Peyer's patch (tissue), 4 donors: ENCODE results near the gene MYMK. TPM values are rescaled to one million over a fixed set of nuclear protein-coding genes. Genes with fewer than 3 reads are reported as not detected.

Experiments used
- DNase-seq, 3 donors: peaks; one replicate each; pipeline ENCODE4 v3.0.0-alpha.2; 2017 to 2019
- H3K27ac ChIP-seq, 4 donors: fragments of 200-600 bp; sonication (generic); one replicate each; pipeline ENCODE4 v1.5.1; 2016 to 2019
- H3K27me3 ChIP-seq, 2 donors: fragments of 200-600 bp; sonication (generic); one replicate each; pipeline ENCODE4 v1.5.1; 2019
- H3K36me3 ChIP-seq, 3 donors: fragments of 200-600 bp; sonication (generic); one replicate each; pipeline ENCODE4 v1.5.1; 2016 to 2019
- H3K4me1 ChIP-seq, 4 donors: fragments of 200-600 bp; sonication (generic); one replicate each; pipeline ENCODE4 v1.5.1; 2016 to 2019
- H3K4me3 ChIP-seq, 4 donors: fragments of 200-600 bp; sonication (generic); 1 replicate in 3 of 4; 2 replicates in 1 of 4; pipeline ENCODE4 v1.5.1; 2016 to 2019; ENCODE audit warnings: mild to moderate bottlenecking in 1 of 4
- H3K9me3 ChIP-seq, 4 donors: fragments of 200-600 bp; sonication (generic); one replicate each; pipeline ENCODE4 v1.5.1; 2016 to 2019; ENCODE audit warnings: mild to moderate bottlenecking in 1 of 4
- POLR2A ChIP-seq, 2 donors: fragments of 450-650 bp; IDR thresholded peaks; one replicate each; pipeline ENCODE4 v1.5.1; 2017; ENCODE audit warnings: antibody characterized with exemption in 2 of 2, mild to moderate bottlenecking in 2 of 2, moderate library complexity in 2 of 2
- total RNA-seq, 4 donors: library from RNA; depleted of rRNA; stranded (reverse); fragments of >200 nt; gene quantifications; one replicate each; pipeline ENCODE4 v1.1.0, GENCODE V29; 2016
- TF ChIP-seq, protein P1 (sequence below), 6 experiments: fragments of 450-650 bp in 4 of 6; fragments of 200-600 bp in 2 of 6; sonication (generic) in 1 of 6; IDR thresholded peaks; one replicate each; pipeline ENCODE4 v1.5.1; 2017 to 2019; ENCODE audit warnings: antibody characterized with exemption in 6 of 6, mild to moderate bottlenecking in 3 of 6, moderate library complexity in 1 of 6

Gene MYMK, protein sequence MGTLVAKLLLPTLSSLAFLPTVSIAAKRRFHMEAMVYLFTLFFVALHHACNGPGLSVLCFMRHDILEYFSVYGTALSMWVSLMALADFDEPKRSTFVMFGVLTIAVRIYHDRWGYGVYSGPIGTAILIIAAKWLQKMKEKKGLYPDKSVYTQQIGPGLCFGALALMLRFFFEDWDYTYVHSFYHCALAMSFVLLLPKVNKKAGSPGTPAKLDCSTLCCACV
- not detected for total RNA-seq

DNA sequence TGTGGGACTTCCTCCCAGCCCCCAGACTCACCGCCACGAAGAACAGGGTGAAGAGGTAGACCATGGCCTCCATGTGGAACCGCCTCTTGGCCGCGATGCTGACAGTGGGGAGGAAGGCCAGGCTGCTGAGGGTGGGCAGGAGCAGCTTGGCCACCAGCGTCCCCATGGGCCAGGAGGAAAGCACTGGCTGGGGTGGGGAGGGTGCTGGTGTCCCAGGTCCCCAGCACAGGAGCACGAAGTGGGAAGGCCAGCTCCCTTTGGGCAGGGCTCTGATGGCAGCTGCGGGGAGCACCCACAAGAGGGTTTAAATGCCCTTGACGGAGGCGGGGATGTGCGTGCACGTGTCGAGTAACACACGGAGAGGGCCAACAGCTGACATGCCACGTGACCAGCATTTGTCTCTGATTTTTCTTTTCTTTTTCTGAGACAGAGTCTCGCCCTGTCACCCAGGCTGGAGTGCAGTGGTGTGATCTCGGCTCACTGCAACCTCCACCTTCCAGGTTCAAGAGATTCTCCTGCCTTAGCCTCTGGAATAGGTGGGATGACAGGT is at the start of gene MYMK:
Gene MYMK (minus strand): TSS at position 281 of the 550 bp plus-strand sequence. CDS start 115 bp downstream, at position 166.
- no peak within 1 kb of the TSS for H3K27ac ChIP-seq
- no peak within 1 kb of the TSS for H3K4me3 ChIP-seq
- no peak for TF ChIP-seq POLR2A (IDR thresholded peaks at IDR 0.05)
- TF ChIP-seq, protein P1, sequence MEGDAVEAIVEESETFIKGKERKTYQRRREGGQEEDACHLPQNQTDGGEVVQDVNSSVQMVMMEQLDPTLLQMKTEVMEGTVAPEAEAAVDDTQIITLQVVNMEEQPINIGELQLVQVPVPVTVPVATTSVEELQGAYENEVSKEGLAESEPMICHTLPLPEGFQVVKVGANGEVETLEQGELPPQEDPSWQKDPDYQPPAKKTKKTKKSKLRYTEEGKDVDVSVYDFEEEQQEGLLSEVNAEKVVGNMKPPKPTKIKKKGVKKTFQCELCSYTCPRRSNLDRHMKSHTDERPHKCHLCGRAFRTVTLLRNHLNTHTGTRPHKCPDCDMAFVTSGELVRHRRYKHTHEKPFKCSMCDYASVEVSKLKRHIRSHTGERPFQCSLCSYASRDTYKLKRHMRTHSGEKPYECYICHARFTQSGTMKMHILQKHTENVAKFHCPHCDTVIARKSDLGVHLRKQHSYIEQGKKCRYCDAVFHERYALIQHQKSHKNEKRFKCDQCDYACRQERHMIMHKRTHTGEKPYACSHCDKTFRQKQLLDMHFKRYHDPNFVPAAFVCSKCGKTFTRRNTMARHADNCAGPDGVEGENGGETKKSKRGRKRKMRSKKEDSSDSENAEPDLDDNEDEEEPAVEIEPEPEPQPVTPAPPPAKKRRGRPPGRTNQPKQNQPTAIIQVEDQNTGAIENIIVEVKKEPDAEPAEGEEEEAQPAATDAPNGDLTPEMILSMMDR (IDR thresholded peaks at IDR 0.05), result no peak
- peaks cover 0 to 23% (median 0%) of the 10 kb centered on the region in 4 donors for H3K4me1 ChIP-seq
- no peaks in the 10 kb centered on the region for H3K27me3 ChIP-seq
- H3K9me3 ChIP-seq, result no peaks in the 10 kb centered on the region
- no peak for DNase-seq
- no peaks in the 10 kb centered on the region for H3K36me3 ChIP-seq

DNA sequence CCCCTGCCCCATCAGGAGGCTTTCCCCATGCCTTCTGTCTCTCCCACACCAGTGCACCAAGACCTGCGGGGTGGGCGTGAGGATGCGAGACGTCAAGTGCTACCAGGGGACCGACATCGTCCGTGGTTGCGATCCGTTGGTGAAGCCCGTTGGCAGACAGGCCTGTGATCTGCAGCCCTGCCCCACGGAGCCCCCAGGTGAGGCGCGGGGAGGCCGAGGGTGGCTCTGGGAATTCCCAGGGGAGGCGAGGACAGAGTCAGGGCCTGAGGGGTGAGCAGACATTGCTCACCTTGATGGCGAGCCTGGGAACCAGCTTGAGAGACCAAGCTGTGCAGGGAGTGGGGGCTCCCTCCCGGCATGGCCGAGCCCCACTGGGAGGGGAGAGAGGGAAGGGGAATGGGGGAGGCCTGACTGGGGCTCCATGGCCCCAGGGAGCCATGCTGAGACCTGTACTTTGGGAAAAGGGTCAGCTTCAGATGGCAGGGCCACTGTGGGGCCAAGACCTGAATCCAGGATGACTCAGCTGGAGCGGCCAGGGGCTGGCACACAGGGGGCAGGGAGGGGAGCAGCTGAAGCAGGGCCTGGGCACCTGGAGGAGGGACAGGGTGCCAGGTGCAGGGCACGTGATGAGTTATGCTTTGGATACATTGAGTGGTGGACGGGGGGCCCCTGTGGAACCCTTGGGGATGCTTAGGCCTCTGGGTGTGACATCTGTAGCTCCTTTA is 49.2 kb upstream of the MYMK start:
- Histone ChIP-seq H3K4me3 (no peak overlapping the region), H3K4me1 (peaks cover 0 to 4% (median 0%) of the 10 kb centered on the region in 4 donors), H3K27ac (no peak overlapping the region), H3K9me3 (peaks cover 0 to 4% (median 0%) of the 10 kb centered on the region in 4 donors), H3K36me3 (no peaks in the 10 kb centered on the region), H3K27me3 (no peaks in the 10 kb centered on the region)
- no peak for DNase-seq
- TF ChIP-seq, protein P1 (IDR thresholded peaks at IDR 0.05), result no peak
- no peak for TF ChIP-seq POLR2A (IDR thresholded peaks at IDR 0.05)

DNA sequence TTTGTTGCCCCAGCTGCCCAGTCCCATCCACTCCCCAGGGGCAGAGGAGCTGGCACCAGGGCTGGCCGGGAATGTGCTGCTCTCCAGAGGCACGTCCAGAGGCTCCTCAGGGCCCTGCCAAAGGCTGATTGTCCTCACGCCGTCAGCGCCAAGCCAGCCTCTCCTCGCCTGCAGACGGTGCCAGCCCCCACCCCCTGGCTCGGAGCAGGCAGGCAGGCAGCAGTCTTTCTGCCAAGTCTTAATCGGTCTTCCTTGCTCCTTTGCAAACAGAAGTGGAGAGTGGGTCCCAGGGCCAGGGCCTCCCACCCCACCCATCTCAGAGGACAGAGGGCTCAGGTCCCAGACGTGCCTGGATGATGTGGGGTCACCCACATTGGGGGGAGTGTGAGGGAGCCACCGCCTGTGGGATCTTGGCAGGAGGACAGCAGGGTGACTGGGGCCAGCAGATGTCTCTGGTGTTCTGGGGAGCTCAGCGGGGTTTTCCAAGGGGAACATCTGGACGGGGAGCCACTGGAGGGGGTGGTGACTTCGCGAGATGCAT is 48.1 kb upstream of the MYMK start:
- TF ChIP-seq, protein P1 (IDR thresholded peaks at IDR 0.05), result no peak
- no peak for TF ChIP-seq POLR2A (IDR thresholded peaks at IDR 0.05)
- no peak for DNase-seq

DNA sequence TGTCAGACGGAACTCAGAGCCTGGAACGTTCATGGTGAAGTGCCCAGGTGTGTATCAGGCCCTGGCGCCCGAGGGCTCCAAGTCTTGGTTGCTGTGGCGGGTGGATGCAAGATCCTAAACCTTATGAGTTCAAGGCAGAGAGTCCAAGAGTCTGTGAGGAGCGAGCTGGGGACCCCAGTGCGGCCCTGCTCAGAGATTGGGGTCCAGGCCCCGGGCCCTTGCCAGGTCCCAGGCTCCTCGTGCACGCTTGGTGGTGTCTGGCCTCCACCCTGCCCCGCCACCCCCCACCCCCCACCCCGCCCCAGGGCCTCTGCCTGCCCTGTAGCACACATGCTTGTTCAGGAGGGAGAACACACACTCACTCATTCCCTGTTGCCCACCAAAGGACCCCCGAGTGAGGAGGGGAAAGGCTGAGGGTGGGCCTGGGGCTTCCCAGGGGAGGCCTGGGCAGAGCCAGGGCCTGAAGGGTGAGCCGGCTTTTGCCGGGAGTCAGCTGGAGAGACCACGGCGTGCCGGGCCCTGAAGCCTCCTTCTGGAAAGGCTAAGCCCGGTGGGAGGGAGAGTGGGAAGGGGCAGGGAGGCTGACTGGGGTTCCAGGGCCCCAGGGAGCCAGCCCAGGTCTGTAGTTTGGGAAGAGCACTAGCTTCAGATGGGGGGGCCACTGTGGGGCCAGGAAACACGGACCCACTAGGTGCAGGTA is 47.3 kb upstream of the MYMK start:
- H3K4me1 ChIP-seq, result peaks cover 0 to 2% (median 0%) of the 10 kb centered on the region in 4 donors
- H3K27ac ChIP-seq, result no peak overlapping the region
- TF ChIP-seq, protein P1 (IDR thresholded peaks at IDR 0.05), result no peak
- no peak for TF ChIP-seq POLR2A (IDR thresholded peaks at IDR 0.05)
- no peak overlapping the region for H3K4me3 ChIP-seq
- H3K9me3 ChIP-seq, result peaks cover 0 to 4% (median 0%) of the 10 kb centered on the region in 4 donors
- no peaks in the 10 kb centered on the region for H3K36me3 ChIP-seq
- DNase-seq, result no peak
- H3K27me3 ChIP-seq, result no peaks in the 10 kb centered on the region

More for the DNA sequence above, 48.1 kb upstream of the MYMK start:
- no peaks in the 10 kb centered on the region for H3K36me3 ChIP-seq
- no peak overlapping the region for H3K27ac ChIP-seq
- H3K27me3 ChIP-seq, result no peaks in the 10 kb centered on the region
- H3K4me1 ChIP-seq, result peaks cover 0 to 4% (median 0%) of the 10 kb centered on the region in 4 donors
- no peak overlapping the region for H3K4me3 ChIP-seq
- H3K9me3 ChIP-seq, result peaks cover 0 to 4% (median 0%) of the 10 kb centered on the region in 4 donors

DNA sequence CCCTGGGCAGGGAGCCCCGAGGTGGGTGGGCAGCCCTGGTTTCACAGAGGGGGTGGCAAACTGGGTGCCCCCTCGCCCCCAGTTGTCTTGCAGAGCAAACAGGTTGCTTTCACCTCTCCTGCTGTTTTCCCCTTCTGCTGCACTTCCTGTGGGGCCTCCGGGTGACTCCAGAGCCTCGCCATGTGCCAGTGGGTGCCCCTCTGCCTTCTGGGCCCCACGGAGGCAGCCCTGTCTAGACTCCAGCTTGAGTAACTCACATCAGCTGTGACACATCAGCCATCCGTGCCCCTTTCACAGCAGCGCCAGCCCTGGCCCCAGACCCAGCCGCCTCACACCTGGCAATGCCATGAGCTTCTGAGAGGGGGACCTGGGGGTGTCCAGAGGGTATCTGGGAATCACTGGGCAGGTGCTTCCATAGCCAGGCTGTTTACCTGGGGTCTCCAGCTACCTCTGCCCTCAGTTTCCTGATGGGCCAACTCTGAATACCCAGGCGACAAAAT is 46.7 kb upstream of the MYMK start:
- H3K4me3 ChIP-seq, result no peak overlapping the region
- TF ChIP-seq POLR2A (IDR thresholded peaks at IDR 0.05), result no peak
- TF ChIP-seq, protein P1 (IDR thresholded peaks at IDR 0.05), result no peak
- no peak overlapping the region for H3K27ac ChIP-seq
- no peak for DNase-seq
- no peaks in the 10 kb centered on the region for H3K27me3 ChIP-seq
- peaks cover 0 to 4% (median 0%) of the 10 kb centered on the region in 4 donors for H3K9me3 ChIP-seq
- no peaks in the 10 kb centered on the region for H3K4me1 ChIP-seq
- no peaks in the 10 kb centered on the region for H3K36me3 ChIP-seq
